Thoracic aorta (tissue), 2 donors: ENCODE data around the gene LRP1B. TPM values are rescaled to one million over a fixed set of nuclear protein-coding genes. Genes with fewer than 3 reads are reported as not detected.
"Not testable (repeated sequence)": the region's sequence is repeated elsewhere in the genome, so short reads cannot be mapped to it uniquely, and the experiment has no call there.

ENCODE experiments used
- ATAC-seq: fragments of 150-250 bp; one replicate; pipeline ENCODE4 v1.8.0; 2017; ENCODE audit warnings: low read depth; ENCODE audit not compliant: insufficient number of reproducible peaks, low FRiP score
- DNase-seq: peaks from one replicate; pipeline ENCODE4 v3.0.0-alpha.2; 2020; ENCODE audit warnings: low spot score
- H3K27ac ChIP-seq, 2 donors: fragments of 200-600 bp; sonication (generic); 1 replicate in 1 of 2; 2 replicates in 1 of 2; pipeline ENCODE4 v1.5.1; 2016; ENCODE audit warnings: mild to moderate bottlenecking in 2 of 2, moderate library complexity in 2 of 2
- H3K27me3 ChIP-seq: fragments of 200-600 bp; sonication (generic); replicated peaks from 2 replicates; pipeline ENCODE4 v1.6.0; 2016; ENCODE audit warnings: mild to moderate bottlenecking; ENCODE audit not compliant: insufficient read depth
- H3K36me3 ChIP-seq: fragments of 200-600 bp; sonication (generic); one replicate; pipeline ENCODE4 v1.5.1; 2016
- H3K4me1 ChIP-seq, 2 donors: fragments of 200-600 bp; sonication (generic); 1 replicate in 1 of 2; 2 replicates in 1 of 2; pipeline versions ENCODE4 v1.5.1 to v1.6.0; 2016; ENCODE audit warnings: low read depth in 2 of 2, mild to moderate bottlenecking in 1 of 2; ENCODE audit not compliant: control insufficient read depth in 1 of 2
- H3K4me3 ChIP-seq: fragments of 200-600 bp; sonication (generic); 2 replicates; pipeline ENCODE4 v1.5.1; 2016; ENCODE audit warnings: mild to moderate bottlenecking
- H3K9me3 ChIP-seq: fragments of 200-600 bp; sonication (generic); 2 replicates; pipeline ENCODE4 v1.5.1; 2016
- total RNA-seq, 2 donors: library from RNA; depleted of rRNA; stranded (reverse); fragments of >200 nt; gene quantifications; one replicate each; pipeline versions ENCODE4 v1.1.0 to v1.2.3, GENCODE V29; 2016
- TF ChIP-seq, protein P1 (sequence below): fragments of 200-600 bp; sonication (generic); IDR thresholded peaks from one replicate; pipeline ENCODE4 v1.5.1; 2019; ENCODE audit warnings: antibody characterized with exemption

The LRP1B gene
- total RNA-seq, 2 donors from 2014 or later, result 0.27 to 0.28 TPM

DNA sequence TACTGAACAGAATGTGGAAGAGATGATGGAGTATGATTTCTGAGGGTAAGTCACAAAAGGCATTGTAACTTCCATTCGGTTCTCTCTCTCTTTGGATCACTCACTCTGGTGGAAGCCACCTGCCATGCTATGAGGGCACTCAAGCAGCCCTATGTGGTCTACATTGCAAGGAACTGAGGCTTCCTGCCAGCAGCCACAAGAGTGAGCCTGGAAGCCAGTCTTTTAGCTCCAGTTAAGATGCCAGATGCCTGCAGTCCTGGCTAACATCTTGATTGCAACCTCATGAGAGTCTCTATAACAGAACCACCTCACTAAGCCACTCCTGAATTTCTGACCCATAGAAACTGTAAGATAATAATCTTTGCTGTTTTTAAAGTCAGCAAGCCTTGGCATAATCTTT is 935.7 kb downstream of the LRP1B start:
- Histone ChIP-seq H3K36me3 (no peaks in the 10 kb centered on the region), H3K27me3 (no peaks in the 10 kb centered on the region), H3K27ac (no peak overlapping the region), H3K4me1 (no peaks in the 10 kb centered on the region), H3K9me3 (no peaks in the 10 kb centered on the region), H3K4me3 (no peak overlapping the region)
- DNase-seq (no peak), ATAC-seq (no peak)
- TF ChIP-seq, protein P1, sequence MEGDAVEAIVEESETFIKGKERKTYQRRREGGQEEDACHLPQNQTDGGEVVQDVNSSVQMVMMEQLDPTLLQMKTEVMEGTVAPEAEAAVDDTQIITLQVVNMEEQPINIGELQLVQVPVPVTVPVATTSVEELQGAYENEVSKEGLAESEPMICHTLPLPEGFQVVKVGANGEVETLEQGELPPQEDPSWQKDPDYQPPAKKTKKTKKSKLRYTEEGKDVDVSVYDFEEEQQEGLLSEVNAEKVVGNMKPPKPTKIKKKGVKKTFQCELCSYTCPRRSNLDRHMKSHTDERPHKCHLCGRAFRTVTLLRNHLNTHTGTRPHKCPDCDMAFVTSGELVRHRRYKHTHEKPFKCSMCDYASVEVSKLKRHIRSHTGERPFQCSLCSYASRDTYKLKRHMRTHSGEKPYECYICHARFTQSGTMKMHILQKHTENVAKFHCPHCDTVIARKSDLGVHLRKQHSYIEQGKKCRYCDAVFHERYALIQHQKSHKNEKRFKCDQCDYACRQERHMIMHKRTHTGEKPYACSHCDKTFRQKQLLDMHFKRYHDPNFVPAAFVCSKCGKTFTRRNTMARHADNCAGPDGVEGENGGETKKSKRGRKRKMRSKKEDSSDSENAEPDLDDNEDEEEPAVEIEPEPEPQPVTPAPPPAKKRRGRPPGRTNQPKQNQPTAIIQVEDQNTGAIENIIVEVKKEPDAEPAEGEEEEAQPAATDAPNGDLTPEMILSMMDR, result no peak

DNA sequence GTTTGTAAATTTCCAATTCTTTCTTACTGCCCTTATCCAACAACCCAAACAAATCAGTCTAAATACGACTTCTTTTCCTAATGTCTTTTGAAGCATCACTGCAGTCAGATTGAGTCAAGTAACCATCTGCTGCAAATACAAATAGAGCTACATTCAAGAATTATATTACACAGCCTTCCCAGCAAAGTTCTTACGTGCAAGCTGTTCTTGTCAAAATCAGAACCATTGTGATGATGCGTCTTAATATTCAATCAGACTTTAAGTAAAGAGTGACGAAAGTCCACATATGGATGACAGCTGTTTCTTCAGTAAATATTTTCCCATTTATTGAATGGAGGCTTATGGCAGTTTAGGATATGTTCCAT is 943.8 kb downstream of the LRP1B start:
- TF ChIP-seq, protein P1, result no peak
- no peak overlapping the region for H3K27ac ChIP-seq
- DNase-seq (no peak), ATAC-seq (no peak)
- no peak overlapping the region for H3K4me3 ChIP-seq
- H3K4me1 ChIP-seq, result no peaks in the 10 kb centered on the region
- H3K27me3 ChIP-seq, result no peaks in the 10 kb centered on the region
- no peaks in the 10 kb centered on the region for H3K36me3 ChIP-seq
- H3K9me3 ChIP-seq, result no peaks in the 10 kb centered on the region

- Histone ChIP-seq H3K27ac (no peak overlapping the region), H3K4me1 (no peaks in the 10 kb centered on the region), H3K27me3 (no peaks in the 10 kb centered on the region), H3K4me3 (no peak overlapping the region), H3K9me3 (no peaks in the 10 kb centered on the region), H3K36me3 (no peaks in the 10 kb centered on the region)
- no peak for DNase-seq
- TF ChIP-seq, protein P1, result no peak
- no peak for ATAC-seq
Observed at GRCh38 chr2:141186413-141187074, 944.3 kb downstream of the LRP1B start.

DNA sequence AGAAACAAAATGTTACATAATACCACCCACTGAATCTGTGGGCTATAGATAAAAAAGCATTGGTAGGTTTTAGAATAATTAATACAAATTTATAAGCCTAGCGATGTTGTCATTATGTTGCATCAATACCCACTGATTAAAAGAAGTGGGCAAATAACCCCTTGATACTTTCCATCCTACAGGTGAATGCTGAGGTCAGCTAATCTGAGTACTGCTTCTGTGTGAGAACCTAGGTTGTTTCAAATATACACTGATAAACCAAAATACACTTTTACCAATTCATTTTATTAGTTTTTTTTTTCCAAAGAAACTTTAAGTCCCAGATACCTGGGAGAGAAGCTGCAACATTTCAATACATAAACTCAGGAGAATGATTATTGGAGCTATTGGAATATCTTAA is 948.6 kb downstream of the LRP1B start:
- TF ChIP-seq, protein P1, result no peak
- Histone ChIP-seq H3K27me3 (no peaks in the 10 kb centered on the region), H3K9me3 (no peaks in the 10 kb centered on the region), H3K36me3 (no peaks in the 10 kb centered on the region), H3K27ac (no peak overlapping the region), H3K4me3 (no peak overlapping the region), H3K4me1 (no peaks in the 10 kb centered on the region)
- DNase-seq (no peak), ATAC-seq (no peak)

- not testable (repeated sequence) for H3K36me3 ChIP-seq, ATAC-seq, H3K4me1 ChIP-seq
Observed at GRCh38 chr2:141169117-141169516, 961.7 kb downstream of the LRP1B start.

DNA sequence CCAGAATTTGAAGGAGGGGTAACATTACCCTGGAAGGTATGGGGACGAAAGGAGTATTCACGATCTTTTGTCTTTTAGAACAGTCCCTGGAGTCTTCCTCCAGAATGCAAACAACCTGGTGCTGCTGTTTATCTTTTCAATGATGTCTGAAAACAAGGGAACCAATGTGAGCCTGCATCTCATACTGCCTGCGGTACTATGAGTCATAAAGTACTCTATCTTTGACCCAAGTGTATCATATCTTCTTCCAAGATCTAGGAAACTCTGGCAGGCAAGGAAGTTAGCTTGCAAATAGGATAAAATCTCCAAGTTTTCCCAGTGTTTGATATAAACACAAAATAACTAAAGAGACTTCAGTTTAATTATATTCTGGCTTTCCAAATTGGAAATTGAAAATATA is 968.5 kb downstream of the LRP1B start:
- DNase-seq, result no peak
- TF ChIP-seq, protein P1, result no peak
- Histone ChIP-seq H3K4me3 (no peak overlapping the region), H3K27me3 (no peaks in the 10 kb centered on the region), H3K36me3 (no peaks in the 10 kb centered on the region), H3K4me1 (no peaks in the 10 kb centered on the region), H3K9me3 (no peaks in the 10 kb centered on the region), H3K27ac (no peak overlapping the region)
- no peak for ATAC-seq

More at GRCh38 chr2:141169117-141169516, 961.7 kb downstream of the LRP1B start:
- not testable (repeated sequence) for H3K9me3 ChIP-seq, DNase-seq, H3K27me3 ChIP-seq, H3K27ac ChIP-seq, H3K4me3 ChIP-seq
